Epithelial cell of proximal tubule (primary cell): ENCODE data around the gene SPATA17. TPM values are rescaled to one million over a fixed set of nuclear protein-coding genes. Genes with fewer than 3 reads are reported as not detected.

Source experiments
- DNase-seq: peaks from one replicate; pipeline ENCODE4 v3.0.0-alpha.2; 2011; ENCODE audit warnings: low read depth
- H3K4me3 ChIP-seq: 2 replicates; pipeline ENCODE4 v1.5.1; 2011; ENCODE audit warnings: low read depth, mild to moderate bottlenecking, low read length
- total RNA-seq: library from RNA; depleted of rRNA; stranded (reverse); fragments of >200 nt; gene quantifications from 2 replicates; pipeline ENCODE4 v1.2.3, GENCODE V29; 2015
- TF ChIP-seq, protein P1 (sequence below): conservative IDR thresholded peaks from 2 replicates; pipeline ENCODE4 v1.5.1; 2012; ENCODE audit warnings: low read depth, mild to moderate bottlenecking, low read length

The SPATA17 gene
- total RNA-seq, 1 donor from 2014 or later, result 0.58 TPM

DNA sequence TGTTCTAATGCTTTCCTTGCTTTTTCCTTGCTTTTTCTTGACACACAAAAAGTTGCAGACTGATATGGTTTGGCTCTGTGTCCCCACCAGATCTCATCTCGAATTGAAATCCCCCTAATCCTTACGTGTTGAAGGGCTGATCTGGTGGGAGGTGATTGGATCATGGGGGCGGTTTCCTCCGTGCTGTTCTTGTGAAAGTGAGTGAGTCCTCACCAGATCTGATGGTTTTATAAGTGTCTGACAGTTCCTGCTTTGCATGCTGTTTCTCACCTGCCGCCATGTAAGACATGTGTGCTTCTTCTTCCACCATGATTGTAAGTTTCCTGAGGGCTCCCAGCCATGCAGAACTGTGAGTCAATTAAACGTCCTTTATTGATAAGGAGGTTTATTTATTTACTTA is 11.3 kb downstream of the SPATA17 start:
- TF ChIP-seq, protein P1, sequence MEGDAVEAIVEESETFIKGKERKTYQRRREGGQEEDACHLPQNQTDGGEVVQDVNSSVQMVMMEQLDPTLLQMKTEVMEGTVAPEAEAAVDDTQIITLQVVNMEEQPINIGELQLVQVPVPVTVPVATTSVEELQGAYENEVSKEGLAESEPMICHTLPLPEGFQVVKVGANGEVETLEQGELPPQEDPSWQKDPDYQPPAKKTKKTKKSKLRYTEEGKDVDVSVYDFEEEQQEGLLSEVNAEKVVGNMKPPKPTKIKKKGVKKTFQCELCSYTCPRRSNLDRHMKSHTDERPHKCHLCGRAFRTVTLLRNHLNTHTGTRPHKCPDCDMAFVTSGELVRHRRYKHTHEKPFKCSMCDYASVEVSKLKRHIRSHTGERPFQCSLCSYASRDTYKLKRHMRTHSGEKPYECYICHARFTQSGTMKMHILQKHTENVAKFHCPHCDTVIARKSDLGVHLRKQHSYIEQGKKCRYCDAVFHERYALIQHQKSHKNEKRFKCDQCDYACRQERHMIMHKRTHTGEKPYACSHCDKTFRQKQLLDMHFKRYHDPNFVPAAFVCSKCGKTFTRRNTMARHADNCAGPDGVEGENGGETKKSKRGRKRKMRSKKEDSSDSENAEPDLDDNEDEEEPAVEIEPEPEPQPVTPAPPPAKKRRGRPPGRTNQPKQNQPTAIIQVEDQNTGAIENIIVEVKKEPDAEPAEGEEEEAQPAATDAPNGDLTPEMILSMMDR, result no peak
- H3K4me3 ChIP-seq, result no peak overlapping the region
- no peak for DNase-seq

- H3K4me3 ChIP-seq, result no peak overlapping the region
- no peak for DNase-seq
- TF ChIP-seq, protein P1, result no peak
Measured at GRCh38 chr1:217647791-217648190, 16.6 kb downstream of the SPATA17 start.

DNA sequence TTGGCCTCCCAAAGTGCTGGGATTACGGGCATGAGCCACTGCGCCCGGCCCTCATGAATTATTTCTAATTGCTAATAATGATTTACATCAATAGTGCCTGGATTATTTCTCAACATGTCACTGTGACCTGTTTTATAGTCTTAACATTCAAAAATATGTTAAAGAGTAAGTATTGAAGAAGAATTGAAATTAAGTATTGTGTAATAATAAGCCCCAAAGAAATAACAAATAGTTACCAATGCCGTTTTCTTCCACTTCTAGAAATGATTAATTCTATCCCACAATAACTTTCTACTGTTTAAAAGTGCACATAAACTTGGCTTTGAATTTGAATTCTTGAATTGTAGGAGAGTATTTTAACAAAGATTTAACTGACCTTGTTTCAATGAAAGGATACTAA is 19.5 kb downstream of the SPATA17 start:
- TF ChIP-seq, protein P1, result no peak
- H3K4me3 ChIP-seq, result no peak overlapping the region
- no peak for DNase-seq

DNA sequence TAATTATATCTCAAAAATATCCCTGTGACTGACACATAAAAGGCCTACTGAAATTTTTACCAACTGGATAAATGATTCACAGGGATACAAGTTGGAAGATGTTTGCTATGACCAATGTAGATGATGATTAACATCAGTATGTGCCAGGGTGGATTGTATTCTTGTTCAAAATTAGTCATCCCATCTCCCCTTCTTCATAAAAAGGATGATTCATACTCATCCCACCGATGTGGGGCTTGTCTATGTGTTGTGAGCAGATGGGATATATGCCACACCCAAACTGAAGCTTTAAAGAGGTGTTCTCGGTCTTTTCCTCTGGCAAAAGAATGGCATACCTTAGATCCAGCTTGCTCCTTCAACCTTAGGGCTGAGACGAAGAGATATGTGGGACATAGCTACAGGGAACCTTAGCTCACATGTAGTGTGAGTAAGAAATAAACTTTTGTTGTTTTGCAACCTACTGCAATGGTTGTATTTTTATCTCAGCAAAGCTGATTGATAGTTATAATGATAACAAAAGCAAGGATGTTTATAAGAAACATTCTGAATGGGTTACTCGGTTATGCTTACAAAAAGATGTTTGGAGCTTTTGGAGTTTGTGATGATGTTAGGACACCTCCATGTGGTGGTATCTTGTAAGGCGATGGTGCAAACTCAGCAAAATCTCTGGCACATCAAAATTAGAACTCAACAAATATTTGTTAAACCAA is 29.4 kb downstream of the SPATA17 start:
- peak; percentile 81 for DNase-seq
- TF ChIP-seq, protein P1, result peak; percentile 66

DNA sequence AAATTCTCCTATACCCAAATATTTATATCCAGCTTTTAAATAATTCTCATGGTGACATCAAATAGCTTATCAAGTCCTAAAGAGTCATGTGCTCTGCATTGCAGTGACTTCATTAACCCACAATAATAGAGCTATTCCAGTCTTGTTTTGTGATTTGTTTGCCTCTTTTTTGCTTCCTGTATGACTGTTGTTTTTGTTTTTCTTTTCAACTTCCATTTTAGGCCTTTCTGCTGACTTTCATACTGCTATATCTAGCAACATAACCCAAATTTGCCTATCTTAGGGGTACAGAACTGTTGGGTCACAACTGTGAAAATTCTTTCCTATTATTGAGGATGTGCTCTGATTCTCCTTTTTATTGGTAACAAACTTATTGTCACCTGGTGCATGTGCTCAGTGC is 30.3 kb downstream of the SPATA17 start:
- no peak overlapping the region for H3K4me3 ChIP-seq
- TF ChIP-seq, protein P1, result no peak
- DNase-seq, result no peak

More for the DNA sequence above, 29.4 kb downstream of the SPATA17 start:
- H3K4me3 ChIP-seq, result peak overlapping the region; percentile 22

GRCh38 chr1:217668351-217668940 is 37.3 kb downstream of the SPATA17 start:
- H3K4me3 ChIP-seq, result no peak overlapping the region
- TF ChIP-seq, protein P1, result no peak
- no peak for DNase-seq

DNA sequence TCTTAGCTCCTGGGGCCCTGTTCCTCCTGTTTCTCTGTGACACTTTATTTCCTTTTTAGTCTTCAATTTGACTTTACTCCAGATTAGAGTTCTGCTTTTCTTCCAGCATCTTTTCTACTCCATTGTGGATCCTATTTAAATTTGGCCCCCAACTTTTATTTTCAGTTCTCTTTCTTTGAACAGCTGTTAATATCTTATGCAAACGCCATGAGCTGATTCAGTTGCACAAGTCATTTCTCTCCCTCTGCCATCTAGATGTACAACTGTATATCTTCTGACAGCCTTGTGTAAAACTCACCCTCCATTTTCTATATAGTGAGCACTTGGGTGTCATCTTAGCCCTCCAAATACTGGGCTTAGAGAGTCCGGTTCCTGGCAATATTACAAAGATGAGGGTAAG is 42.2 kb downstream of the SPATA17 start:
- TF ChIP-seq, protein P1, result no peak
- no peak overlapping the region for H3K4me3 ChIP-seq
- DNase-seq, result no peak
